IPS-NIHi7 (cell line): ENCODE results near the gene PYGB.

Experiments used
- DNase-seq: peaks from one replicate; pipeline ENCODE4 v3.0.0; 2012; ENCODE audit warnings: mixed read lengths; ENCODE audit errors: extremely low spot score

Gene PYGB

DNA sequence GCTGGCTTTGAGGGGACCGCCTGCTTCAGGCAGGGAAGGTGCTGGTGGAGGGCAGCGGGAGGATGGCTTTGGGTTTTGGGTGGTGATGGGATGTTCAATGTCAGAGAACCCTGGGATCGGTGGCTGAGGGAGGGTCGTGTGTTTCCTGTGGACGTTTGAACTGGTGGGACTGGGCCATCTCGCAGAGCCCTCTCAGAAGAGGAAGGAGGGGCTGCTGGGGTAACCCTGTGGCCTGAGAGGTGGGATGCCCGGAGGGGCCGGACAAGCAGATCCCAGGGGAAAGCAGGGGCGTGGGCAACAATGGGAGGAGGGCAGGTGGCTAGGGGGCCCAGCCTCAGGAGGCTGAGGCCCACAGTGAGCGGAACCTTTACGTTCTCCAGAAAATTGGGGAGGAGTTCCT, 34.9 kb downstream of the PYGB start:
- no peak for DNase-seq

DNA sequence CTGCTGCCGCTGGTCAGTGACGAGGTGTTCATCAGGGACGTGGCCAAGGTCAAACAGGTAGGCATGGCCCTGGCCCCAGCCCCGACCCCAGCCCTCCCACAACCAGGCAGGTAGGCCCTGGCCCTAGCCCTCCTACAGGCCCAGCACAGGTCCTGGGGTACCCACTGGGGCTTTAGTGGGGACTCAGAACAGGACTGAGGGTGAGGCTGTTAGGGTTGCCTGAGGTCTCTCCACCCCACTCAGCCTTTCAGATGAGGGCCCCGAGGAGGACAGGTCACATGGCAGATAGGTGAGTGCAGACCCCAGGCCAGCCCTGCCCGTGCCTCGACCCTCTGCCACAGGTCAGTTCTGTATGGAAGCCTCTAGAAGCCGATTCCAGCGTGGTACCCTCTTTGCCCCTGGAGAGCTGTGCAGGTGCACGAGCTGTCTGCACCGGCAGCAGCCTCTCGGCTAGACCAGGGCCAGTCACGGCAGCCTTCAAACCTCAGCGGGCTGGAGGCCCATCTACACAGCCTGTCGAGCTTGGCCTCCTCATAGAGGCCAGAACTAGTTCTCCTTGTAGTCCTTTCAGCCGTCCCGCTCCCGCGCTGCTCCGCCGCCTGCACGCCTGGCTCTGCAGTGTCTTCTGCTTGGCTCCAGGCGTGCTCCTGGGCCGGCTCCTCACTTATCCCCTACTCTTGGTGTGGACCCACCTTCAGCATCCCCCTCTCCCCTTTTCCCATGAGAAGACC, 35.5 kb downstream of the PYGB start:
- no peak for DNase-seq

DNA sequence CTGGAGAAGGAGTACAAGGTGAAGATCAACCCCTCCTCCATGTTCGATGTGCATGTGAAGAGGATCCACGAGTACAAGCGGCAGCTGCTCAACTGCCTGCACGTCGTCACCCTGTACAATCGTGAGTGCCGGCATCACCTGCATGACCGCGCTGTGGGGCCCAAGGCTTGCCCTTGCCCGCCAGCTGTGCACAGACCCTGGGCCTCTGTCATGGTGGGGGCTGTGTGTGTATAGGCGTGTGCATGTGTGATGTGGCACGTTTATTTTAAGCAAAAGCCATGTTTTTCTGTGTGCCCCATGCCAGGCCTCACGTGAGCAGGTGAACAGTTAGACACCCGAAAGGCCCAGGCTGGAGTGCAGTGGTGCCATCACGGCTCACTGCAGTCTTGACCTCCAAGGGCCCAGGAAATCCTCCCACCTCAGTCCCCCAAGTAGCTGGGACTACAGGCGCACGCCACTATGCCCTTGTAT, 36.3 kb downstream of the PYGB start:
- DNase-seq: no peak

DNA sequence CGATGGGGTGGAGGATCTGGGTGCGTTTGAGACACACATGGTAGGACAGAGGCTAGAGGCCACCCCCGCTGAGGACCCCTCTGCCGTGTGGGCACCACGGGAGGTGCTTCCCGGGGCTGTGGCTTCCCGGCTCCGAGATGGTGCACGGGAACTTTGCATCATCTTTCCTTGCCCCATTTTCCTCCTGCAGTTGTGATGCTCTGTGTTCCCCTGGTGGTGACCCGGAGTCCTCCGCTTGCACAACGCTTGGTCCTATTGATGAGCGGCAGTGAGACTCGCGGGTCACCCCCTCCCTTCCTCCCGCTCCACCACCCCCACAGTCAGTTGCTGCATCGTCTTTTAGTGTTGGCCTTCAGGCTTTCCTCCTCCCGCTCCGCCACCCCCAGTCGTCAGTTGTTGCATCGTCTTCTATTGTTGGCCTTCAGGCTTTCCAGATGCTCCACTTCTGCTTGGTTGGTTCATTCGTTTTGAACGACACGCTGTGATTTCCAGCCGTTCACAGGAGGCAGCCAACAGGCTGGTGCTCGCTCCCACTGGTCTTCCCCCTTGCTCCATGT, 37.3 kb downstream of the PYGB start:
- no peak for DNase-seq

DNA sequence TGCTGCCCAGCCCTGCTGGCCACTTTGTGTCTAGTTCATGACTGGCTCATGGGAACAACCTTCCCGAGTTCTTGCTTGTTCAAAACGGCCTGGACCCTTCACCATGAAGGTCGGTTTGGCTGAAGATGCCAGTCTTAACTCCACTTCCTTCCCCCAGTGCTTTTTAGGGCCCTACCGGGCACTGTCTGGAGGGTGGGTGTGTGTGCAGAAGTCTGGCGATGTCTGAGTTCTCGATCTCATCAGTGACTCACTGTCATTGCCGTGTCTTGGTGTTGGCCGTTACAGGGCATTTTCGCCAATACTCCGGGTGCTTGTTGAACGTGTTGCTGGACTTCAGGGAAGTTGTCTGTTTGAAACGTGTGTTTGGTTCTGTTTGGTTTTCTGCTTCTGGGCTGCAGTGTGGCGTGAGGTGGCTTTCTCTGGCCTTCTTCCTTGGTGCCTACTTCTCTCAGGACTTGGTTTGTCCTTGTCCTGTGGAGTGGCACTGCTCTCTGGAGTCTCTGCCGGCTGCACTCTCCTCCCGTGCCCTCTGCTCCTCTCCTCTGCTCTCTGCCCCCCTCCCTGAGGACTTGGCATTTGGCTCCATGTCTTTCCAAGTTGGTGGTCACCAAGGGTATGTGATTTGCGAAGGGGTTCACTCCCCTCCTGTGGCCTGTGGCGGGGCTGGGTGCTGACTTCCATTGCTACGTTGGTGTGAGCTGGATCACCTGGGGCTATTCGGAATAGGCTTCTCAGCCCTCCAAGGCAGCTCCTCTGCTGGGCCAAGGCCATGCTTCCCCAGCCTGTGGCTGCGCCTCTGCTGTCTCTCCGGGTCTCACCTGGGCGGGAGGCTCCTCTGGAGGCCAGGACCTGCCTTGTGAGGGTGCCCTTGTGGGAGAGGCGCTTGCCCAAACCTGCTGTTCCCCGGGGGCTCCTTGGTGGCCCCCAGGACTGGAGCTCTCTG, 38.2 kb downstream of the PYGB start:
- no peak for DNase-seq

DNA sequence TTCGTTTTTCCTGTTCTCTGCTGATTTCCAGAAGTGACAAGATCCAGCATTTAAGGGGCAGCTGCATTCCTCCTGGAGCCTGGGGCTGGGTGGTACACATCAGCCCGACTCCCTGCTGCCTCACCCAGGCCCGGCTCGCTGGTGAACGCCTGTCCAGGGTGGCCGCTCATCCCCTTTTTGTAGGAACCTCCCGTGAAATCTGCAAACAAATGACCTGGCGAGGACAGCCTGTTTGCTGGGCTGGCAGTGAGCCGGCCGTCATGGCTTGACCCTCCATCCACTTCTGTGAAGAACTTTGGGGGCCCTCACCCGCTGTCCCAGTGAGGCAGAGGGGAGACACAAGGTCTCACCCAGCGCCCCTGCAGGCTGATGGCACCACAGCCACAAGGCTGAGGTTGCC, 39.0 kb downstream of the PYGB start:
- DNase-seq: no peak

DNA sequence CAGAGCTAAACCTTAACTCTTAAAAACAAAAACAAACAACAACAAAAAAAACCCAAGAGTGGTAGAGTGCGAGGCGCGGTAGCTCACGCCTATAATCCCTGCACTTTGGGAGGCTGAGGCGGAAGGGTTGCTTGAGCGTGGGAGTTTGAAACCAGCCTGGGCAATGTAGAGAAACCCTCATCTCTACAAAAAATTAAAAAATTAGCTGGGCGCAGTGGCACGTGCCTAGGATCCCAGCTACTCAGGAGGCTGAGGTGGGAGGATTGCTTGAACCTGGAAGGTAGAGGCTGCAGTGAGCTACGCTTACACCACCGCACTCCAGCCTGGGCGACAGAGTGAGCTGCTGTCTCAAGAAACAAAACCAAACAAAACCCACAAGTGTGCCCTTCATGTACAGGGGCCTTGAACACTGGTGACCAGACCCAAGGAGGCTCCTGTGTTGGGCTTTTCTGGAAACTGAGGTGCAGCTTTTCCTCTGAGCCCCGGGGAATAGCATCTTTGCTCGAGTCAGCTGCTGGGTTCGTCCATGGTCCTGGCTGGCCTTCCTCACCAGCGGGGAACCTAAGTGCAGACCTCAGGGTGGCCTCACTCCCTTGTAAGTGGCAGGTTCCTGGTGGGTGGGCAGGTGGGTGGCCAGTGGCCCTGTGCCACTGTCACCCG, 39.9 kb downstream of the PYGB start:
- no peak for DNase-seq

DNA sequence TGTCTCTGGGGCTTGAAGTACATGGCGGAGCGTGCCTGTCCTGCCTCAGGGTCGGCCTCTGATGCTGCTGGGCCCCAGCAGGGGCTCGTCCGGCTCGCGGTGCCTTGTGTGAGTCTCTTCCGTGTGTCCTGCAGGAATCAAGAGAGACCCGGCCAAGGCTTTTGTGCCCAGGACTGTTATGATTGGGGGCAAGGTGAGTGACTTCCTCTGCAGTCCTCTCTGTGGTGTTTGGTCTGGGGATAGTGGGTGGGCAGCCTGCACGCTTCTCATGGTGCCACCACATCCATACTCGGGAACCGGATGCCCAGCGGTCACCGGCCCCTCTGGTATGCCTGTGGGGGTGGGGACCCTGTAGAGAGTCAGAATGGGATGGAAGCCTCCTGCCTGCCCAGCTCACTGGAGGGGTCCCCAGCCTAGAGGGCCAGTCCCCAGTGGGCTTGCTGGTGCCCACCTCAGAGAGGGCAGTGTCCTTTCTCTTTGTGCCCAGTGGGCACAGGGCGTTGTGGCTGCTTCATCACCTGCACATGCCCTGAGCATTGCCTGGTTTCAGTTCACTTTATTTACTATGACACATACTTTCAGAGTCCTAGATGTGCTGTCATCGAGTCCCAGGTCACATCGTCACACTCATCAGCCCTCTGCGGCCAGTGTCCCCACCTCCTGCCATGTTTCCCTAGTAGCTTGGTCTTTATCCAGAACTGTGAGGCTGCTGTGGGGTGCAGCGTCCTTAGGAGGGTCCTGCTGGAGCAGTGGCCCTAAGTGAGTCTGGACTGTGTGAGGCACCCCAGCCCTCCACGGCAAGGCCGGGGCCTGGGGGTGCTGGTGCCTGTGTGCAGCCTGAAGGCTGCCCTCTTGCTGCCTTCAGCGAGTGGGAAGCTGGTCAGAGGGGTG, 40.7 kb downstream of the PYGB start:
- no peak for DNase-seq

DNA sequence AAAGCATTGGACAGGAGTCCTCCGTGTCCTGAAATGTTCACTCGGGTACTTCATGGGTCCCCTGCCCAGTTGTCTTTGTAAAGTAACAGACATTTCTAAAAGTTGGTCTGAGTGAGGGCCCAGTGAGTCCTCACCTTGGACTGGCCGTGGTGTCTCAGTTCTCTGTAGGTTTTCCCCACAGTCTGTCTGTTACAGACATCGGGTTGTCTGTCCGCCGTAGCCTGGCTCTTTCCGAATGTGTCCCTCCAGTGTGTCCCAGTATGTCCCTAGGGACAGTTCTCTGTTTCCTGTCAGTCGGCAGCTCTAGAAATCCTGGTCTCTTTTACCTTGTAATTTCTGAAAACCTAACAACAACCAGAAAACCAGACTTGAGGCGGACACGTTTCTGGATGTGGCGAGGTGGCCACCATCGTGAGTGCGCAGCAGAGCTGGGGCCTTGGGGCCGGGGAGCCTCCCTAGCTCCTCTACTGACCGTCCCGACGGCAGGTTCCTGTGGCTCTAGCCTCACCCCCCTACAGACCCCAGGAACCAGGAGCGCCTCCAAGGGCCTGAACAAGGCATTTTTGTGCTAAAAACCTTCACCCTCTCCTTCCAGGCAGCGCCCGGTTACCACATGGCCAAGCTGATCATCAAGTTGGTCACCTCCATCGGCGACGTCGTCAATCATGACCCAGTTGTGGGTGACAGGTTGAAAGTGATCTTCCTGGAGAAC, 42.2 kb downstream of the PYGB start:
- DNase-seq: no peak

DNA sequence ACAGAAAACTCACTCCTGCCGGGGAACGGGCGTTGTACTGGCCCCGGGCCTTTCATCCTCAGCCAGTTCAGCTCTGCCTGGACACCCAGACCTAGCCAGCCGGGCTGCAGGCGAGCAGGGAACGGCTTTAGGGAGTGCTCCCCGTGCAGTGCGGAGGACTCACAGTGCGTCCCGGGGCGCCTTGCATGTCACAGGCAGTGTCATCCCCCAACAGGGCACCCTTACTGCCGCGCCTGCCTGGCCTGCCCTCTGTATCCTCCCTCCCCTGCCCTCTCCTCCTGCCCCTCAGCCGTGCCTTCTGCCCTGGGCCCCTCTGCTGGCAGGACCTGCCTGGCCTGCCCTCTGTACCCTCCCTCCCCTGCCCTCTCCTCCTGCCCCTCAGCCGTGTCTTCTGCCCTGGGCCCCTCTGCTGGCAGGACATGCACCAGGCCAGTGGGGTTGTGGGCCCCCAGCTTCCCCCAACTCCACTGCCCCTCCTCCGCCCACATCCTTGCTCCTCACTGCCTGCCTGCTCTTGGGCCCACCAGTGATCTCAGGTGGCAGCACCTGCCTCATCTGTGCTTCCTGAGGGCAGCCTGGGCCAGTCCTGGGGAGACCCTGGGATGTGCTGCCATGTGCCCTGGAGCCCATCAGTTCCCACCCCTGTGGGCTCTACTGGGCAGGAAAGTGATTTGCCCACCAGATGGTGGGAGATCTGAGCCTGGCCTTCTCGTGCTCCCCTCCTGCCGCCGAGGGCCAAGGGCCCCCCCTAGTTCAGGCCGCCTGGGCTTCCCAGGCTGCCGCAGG, 43.0 kb downstream of the PYGB start:
- no peak for DNase-seq

DNA sequence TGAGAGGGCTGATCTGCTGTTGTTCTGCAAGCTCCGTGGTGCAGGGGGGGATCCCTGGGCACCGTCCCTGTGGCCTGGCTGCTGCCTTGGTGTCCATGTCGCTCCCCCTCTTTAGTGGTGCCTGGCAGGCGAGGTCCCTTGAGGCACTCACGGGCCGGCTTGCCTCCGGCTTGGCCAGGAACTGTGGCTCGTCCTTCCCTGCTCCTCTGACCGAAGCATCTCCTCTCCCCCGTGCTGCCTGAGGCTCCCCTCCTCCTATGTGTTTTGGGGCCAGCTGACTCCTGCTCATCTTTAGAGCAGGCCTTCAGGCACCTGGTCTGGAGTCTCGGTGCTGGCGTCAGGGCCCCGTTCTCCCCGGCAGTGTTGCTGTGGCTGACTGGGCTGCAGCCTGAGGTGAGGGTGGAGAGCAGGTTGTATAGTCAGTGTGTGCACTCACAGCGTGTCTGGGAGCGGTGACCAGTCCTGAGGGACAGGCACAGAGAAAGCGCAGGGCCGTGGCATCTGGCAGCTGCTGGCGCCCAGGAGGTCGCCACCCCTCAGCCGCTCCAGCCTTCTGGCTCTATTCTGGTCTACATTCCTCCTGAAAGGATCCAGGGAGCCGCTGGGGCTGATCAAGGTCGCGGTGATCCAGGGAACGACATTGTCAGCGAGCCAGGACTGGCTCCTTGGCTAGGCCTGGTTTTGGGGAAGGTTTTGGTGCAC, 43.7 kb downstream of the PYGB start:
- no peak for DNase-seq

DNA sequence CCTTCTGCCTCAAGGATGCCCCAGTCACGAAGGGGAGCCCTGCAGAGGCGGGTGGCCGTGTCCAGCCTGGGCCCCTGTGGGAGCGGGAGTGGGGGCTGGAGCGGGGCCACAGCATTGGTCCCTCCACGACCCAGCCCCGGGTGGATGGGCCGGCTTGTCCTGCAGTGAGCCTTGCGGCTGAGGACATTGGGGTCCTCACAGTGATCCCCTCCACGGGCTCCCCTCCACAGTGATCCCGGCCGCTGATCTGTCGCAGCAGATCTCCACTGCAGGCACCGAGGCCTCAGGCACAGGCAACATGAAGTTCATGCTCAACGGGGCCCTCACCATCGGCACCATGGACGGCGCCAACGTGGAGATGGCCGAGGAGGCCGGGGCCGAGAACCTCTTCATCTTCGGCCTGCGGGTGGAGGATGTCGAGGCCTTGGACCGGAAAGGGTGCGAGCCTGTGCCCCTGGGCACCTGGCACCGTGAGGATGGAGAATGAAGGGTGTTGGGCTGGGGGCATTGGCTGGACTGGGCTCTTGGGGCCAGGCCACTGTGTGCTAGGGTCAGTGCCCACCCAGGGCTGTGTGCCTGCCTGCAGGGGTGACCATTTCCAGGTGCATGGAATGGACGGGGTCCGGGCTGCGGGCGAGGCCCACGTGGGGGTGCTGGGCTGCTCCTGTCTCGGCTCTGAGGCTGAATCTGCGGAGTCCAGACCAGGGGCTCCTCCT, 44.4 kb downstream of the PYGB start:
- no peak for DNase-seq

DNA sequence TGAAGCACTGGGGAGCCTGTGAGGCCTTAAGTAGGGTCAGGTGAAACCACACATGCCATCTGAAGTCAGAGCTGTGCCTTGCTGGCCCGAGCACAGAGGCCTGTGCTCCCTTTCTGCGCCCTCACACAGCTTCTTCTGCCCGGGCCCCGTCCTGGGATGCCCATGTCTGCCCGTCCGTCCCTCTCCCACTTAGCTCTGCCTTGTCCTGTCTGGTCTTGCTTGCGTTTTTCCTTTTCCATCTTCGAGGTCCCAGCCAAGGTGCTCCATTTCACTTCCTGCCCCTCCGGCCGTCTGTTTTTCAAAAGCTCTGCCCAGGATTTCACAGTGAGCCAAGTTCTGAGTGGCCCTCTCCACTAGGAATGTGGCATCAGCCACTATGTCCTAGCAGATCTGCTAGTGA, 45.6 kb downstream of the PYGB start:
- no peak for DNase-seq

DNA sequence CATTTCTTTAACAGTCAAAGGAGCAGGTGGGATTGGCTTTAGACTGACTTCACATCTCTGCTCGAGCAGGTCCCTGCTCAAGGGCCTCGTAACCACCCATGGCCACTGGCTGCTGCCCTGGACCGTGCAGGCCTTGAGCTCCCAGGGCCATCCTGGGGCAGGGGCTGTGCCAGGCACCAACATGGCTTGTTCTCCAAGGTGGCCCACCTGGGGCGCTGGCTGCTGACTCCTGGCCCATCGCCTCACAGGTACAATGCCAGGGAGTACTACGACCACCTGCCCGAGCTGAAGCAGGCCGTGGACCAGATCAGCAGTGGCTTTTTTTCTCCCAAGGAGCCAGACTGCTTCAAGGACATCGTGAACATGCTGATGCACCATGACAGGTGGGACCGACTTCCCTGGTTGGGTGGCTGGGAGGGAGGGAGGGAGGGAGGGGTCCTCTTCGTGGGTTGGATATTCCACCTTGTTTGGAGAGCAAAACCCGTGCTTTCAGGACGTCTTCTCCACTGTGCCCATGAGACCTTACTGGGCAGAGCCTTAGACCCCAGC, 46.1 kb downstream of the PYGB start:
- DNase-seq: no peak

DNA sequence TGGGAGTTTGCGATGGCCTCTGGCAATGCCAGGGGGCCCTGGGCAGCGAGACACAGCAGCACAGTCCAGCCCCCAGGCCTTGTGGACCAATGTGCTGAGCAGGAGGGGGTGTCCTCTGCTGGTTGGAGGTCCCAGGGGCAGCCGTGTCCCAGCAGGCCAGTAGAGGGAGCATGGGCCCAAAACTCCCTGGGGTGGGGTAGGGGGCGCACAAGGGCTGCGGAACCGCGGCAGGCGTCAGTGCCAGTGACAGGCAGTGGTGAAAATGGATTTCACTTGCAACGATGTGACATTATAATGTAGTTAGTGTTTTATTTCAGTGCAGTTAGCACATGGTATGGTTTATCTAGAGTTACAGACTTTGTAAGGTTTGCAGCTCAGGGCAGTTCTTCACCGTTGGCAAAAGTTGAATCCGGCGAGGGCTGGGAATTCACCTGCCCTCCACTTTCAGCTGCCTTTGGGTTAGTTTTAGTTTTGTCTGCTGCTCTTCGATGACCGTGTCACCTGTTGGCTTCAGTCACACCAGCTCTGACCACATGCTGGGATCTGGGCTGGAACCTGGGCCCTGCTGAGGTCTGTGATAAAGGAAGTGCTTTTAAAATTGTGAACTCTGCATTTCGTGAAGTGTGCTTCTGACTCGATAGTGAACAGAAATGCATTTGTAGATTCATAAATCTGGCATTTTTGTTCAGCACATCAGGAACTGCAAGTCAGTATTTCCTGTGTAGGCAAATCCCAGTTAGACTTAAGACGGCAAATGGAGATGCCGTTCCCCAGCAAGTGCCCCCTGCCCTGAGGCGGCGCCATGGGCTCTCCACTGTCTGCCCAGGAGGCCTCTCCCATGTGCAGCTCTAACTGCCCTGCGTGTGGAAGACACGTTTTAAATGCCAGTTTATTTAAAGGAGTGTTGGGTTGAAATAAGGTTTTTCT, 46.8 kb downstream of the PYGB start:
- DNase-seq: peak; percentile 96

DNA sequence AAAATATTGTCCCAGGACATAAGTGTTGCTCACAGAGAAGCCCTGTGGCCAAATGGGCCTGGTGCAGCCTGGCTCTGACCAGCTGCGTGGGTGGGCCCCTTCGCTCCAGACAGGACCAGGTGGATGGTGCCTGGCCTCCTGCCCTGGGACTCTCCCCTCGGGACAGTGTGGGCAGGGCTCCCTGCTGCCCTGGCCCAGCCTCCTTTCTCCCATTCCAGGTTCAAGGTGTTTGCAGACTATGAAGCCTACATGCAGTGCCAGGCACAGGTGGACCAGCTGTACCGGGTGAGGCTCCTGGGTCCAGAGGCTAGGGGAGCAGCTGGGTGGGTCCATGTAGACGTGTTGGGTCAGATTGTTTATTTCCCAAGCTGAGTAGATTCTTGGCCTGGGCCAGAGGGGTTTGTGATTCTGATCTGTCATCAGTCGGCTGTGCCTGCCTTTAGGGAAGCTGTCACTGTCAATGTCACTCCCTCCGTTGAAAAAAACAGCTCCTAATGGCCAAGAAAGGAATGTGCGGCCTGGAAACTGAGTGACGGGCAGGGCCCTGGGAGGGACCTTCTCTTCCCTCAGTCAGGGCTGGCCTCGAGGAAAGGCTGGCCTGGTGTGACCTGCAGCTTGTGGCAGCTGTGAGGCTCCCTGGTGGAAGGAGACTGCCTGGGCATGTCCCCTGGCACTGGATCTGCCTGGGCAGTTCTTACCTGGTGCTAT, 47.7 kb downstream of the PYGB start:
- DNase-seq: peak; percentile 36
